ENCODE results near the gene MADCAM1.

The MADCAM1 gene

DNA sequence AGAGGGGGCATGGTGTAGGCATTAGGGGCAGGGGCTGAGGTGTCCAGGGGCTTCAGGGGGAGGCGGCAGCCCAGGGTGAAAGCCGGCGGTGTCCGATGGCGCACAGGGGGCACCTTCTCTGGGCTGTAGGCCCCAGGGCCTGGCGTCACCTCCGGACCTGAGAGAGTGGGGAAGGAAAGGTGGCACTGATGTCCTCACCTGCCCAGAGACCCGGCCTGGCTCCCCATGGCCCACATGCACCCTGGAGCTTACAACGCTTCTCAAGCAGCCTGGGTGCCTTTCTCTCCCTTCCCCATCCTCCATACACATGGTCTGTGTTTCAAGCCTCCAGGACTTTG lies 32.1 kb upstream of the MADCAM1 start:
- no peaks in the 10 kb centered on the region for H3K9me2 ChIP-seq (ENCODE audit: low read depth, low read length)
- H4K20me1 ChIP-seq (ENCODE audit: insufficient read depth, low read length) = no peaks in the 10 kb centered on the region
- no peak overlapping the region for H3K9ac ChIP-seq (ENCODE audit: low read length)
- no peaks in the 10 kb centered on the region for H3K27me3 ChIP-seq (ENCODE audit: insufficient read depth, low read length)
- no peak overlapping the region for H3K4me3 ChIP-seq (ENCODE audit: low read depth, low read length, poor library complexity, severe bottlenecking)
- no peaks in the 10 kb centered on the region for H3K36me3 ChIP-seq (ENCODE audit: insufficient read depth, low read length)
- no peak overlapping the region for H3K27ac ChIP-seq (ENCODE audit: low read depth, low read length, poor library complexity, severe bottlenecking)
- no peak overlapping the region for H3K4me2 ChIP-seq (ENCODE audit: low read length)
- no peaks in the 10 kb centered on the region for H3F3A ChIP-seq (ENCODE audit: insufficient read depth, low read length)
- H3K4me1 ChIP-seq (ENCODE audit: insufficient read depth, low read length, severe bottlenecking) = no peaks in the 10 kb centered on the region
- H3K79me2 ChIP-seq (ENCODE audit: insufficient read depth, low read length) = no peaks in the 10 kb centered on the region
- H3K9me3 ChIP-seq (ENCODE audit: low read length) = no peaks in the 10 kb centered on the region
- no peak for TF ChIP-seq EZH2 (IDR thresholded peaks at IDR 0.05; ENCODE audit: borderline replicate concordance, low read length)
- TF ChIP-seq, protein P1, sequence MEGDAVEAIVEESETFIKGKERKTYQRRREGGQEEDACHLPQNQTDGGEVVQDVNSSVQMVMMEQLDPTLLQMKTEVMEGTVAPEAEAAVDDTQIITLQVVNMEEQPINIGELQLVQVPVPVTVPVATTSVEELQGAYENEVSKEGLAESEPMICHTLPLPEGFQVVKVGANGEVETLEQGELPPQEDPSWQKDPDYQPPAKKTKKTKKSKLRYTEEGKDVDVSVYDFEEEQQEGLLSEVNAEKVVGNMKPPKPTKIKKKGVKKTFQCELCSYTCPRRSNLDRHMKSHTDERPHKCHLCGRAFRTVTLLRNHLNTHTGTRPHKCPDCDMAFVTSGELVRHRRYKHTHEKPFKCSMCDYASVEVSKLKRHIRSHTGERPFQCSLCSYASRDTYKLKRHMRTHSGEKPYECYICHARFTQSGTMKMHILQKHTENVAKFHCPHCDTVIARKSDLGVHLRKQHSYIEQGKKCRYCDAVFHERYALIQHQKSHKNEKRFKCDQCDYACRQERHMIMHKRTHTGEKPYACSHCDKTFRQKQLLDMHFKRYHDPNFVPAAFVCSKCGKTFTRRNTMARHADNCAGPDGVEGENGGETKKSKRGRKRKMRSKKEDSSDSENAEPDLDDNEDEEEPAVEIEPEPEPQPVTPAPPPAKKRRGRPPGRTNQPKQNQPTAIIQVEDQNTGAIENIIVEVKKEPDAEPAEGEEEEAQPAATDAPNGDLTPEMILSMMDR (IDR thresholded peaks at IDR 0.05; ENCODE audit: low read length) = no peak
- no peak overlapping the region for H2AFZ ChIP-seq (ENCODE audit: low read length)

DNA sequence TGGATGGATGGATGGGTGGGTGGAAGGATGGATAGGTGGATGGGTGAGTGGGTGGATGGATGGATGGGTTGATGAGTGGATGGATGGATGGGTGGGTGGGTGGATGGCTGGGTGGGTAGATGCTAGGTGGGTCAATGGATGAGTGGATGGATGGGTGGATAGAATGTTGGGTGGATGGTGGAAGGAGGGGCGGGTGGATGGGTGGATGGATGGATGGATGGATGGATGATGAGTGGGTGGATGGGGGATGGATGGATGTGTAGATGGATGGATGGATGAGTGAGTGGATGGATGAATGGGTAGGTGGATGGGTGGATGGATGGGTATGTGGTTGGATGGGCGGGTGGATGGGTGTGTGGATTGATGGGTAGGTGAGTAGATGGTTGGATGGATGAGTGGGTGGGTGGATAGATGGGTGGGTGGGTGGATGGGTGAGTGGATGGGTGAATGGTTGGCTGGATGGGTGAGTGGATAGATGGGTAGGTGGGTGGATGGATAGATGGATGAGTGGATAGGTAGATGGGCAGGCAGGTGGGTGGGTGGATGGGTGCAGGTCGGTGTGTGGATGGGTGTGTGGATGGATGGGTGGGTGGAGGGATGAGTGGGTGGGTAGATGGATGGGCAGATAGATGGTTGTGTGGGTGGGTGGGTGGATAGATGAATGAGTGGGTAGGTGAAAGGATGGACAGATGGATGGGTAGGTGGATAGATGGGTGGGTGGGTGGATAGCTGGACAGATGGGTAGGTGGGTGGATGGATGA lies 31.1 kb upstream of the MADCAM1 start:
- Histone ChIP-seq H4K20me1 (ENCODE audit: insufficient read depth, low read length) (no peaks in the 10 kb centered on the region), H2AFZ (ENCODE audit: low read length) (no peak overlapping the region), H3K9me3 (ENCODE audit: low read length) (no peaks in the 10 kb centered on the region), H3F3A (ENCODE audit: insufficient read depth, low read length) (no peaks in the 10 kb centered on the region), H3K27me3 (ENCODE audit: insufficient read depth, low read length) (no peaks in the 10 kb centered on the region), H3K36me3 (ENCODE audit: insufficient read depth, low read length) (no peaks in the 10 kb centered on the region), H3K27ac (ENCODE audit: low read depth, low read length, poor library complexity, severe bottlenecking) (no peak overlapping the region), H3K9ac (ENCODE audit: low read length) (no peak overlapping the region), H3K9me2 (ENCODE audit: low read depth, low read length) (no peaks in the 10 kb centered on the region), H3K4me3 (ENCODE audit: low read depth, low read length, poor library complexity, severe bottlenecking) (no peak overlapping the region), H3K4me2 (ENCODE audit: low read length) (no peak overlapping the region), H3K4me1 (ENCODE audit: insufficient read depth, low read length, severe bottlenecking) (no peaks in the 10 kb centered on the region), H3K79me2 (ENCODE audit: insufficient read depth, low read length) (no peaks in the 10 kb centered on the region)
- no peak for TF ChIP-seq EZH2 (IDR thresholded peaks at IDR 0.05; ENCODE audit: borderline replicate concordance, low read length)
- TF ChIP-seq, protein P1 (IDR thresholded peaks at IDR 0.05; ENCODE audit: low read length) = no peak

DNA sequence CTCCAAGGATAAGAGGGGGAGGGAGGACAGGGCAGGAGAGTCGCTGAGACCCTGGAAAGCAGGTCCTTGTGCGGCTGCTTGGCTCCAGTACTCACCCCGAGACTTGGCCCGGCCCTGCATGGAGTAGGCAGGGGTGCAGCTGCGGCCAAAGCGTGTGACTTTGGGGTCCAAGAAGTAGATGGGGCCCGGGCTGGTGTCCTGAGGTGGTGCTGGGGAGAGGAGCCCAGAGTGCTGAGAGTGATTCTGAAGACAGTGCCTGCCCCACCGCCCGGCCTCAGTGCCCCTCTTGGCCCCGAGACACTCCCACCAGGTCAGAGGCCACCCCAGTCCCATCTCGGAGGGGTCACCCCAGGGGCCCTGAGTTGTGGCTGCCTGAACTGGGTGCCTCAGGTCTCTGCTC lies 28.7 kb upstream of the MADCAM1 start:
- TF ChIP-seq, protein P1 (IDR thresholded peaks at IDR 0.05; ENCODE audit: low read length) = no peak
- no peak for TF ChIP-seq EZH2 (IDR thresholded peaks at IDR 0.05; ENCODE audit: borderline replicate concordance, low read length)

More for the DNA sequence above, 28.7 kb upstream of the MADCAM1 start:
- Histone ChIP-seq H3K4me2 (ENCODE audit: low read length) (no peak overlapping the region), H3K4me1 (ENCODE audit: insufficient read depth, low read length, severe bottlenecking) (no peaks in the 10 kb centered on the region), H3K27me3 (ENCODE audit: insufficient read depth, low read length) (no peaks in the 10 kb centered on the region), H3K9me3 (ENCODE audit: low read length) (no peaks in the 10 kb centered on the region), H3K36me3 (ENCODE audit: insufficient read depth, low read length) (no peaks in the 10 kb centered on the region), H3K9me2 (ENCODE audit: low read depth, low read length) (no peaks in the 10 kb centered on the region), H2AFZ (ENCODE audit: low read length) (no peak overlapping the region), H3K9ac (ENCODE audit: low read length) (no peak overlapping the region), H3K4me3 (ENCODE audit: low read depth, low read length, poor library complexity, severe bottlenecking) (no peak overlapping the region), H3K79me2 (ENCODE audit: insufficient read depth, low read length) (no peaks in the 10 kb centered on the region), H3F3A (ENCODE audit: insufficient read depth, low read length) (no peaks in the 10 kb centered on the region), H3K27ac (ENCODE audit: low read depth, low read length, poor library complexity, severe bottlenecking) (no peak overlapping the region), H4K20me1 (ENCODE audit: insufficient read depth, low read length) (no peaks in the 10 kb centered on the region)
